GM12891 (cell line): ENCODE data around the gene AP2A2.

ENCODE experiments used
- PAX5 ChIP-seq: IDR thresholded peaks from 2 replicates; pipeline ENCODE4 v1.6.1; 2011; ENCODE audit warnings: low read length, moderate library complexity, mild to moderate bottlenecking; ENCODE audit not compliant: insufficient read depth, severe bottlenecking
- POLR2A ChIP-seq: IDR thresholded peaks from 2 replicates; pipeline ENCODE4 v1.6.1; 2011; ENCODE audit warnings: low read depth, low read length, control low read depth
- POLR2AphosphoS5 ChIP-seq: IDR thresholded peaks from 2 replicates; pipeline ENCODE4 v1.6.1; 2011; ENCODE audit warnings: low read depth, low read length, control low read depth

- no peak for TF ChIP-seq PAX5
- no peak for TF ChIP-seq POLR2AphosphoS5
- TF ChIP-seq POLR2A, result no peak
These were observed 59.7 kb downstream of the AP2A2 start for GRCh38 chr11:985406-985805.
